Ecto neural progenitor cell (in vitro differentiated cells): ENCODE results near the gene TBC1D22A.

Experiments used
- DNase-seq: peaks from one replicate; pipeline ENCODE4 v3.0.0-alpha.2; 2018; ENCODE audit warnings: low spot score

Gene TBC1D22A

GRCh38 chr22:47215851-47216250, 453.4 kb downstream of the TBC1D22A start:
- DNase-seq: peak; percentile 9

DNA sequence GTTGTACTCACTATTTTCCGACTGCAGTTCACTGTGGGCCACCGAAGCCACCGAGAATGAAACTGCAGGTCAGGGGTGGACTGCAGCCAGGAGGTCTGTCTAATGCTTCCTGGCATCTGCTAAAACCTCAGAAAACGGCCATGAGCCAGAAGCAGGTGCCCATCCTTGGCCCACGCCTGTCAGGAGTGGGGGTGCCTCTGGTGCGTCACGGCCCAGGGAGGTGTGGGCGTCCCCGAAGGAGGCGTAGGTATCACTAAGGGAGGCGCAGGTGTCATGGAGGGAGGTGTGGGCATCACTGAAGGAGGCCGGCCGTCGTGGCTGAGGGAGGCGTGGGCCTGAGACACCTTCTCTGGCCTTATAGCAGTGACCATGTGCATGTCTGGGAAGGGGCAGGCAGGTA, 456.2 kb downstream of the TBC1D22A start:
- peak; percentile 14 for DNase-seq

DNA sequence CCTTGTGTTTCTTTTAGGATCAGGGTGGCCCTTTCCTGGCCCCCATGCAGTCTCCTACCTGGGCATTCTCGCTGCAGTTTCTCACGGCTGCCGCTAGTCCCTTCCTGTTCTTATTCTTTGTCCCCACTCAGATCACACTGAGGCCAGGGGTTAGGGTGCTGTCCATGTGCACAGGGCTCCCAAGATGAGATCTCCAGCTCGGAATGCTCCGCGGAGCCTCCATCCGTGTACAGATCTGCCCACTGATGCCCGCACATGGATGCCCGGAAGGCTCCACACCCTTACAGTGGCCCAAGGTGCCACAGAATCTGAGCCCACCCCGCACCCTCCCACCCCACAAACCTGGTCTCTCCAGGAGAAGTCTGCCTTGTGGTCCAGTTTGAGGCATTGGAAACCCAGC, 457.3 kb downstream of the TBC1D22A start:
- no peak for DNase-seq

GRCh38 chr22:47220752-47221151, 458.3 kb downstream of the TBC1D22A start:
- no peak for DNase-seq

GRCh38 chr22:47221840-47222615, 459.6 kb downstream of the TBC1D22A start:
- no peak for DNase-seq
